ENCODE measurements around the gene TIPARP. TPM values are rescaled to one million over a fixed set of nuclear protein-coding genes. Genes with fewer than 3 reads are reported as not detected.

Gene TIPARP
- total RNA-seq, 4 donors from 2014 or later, result 49.8 to 144 (median 72.6) TPM

DNA sequence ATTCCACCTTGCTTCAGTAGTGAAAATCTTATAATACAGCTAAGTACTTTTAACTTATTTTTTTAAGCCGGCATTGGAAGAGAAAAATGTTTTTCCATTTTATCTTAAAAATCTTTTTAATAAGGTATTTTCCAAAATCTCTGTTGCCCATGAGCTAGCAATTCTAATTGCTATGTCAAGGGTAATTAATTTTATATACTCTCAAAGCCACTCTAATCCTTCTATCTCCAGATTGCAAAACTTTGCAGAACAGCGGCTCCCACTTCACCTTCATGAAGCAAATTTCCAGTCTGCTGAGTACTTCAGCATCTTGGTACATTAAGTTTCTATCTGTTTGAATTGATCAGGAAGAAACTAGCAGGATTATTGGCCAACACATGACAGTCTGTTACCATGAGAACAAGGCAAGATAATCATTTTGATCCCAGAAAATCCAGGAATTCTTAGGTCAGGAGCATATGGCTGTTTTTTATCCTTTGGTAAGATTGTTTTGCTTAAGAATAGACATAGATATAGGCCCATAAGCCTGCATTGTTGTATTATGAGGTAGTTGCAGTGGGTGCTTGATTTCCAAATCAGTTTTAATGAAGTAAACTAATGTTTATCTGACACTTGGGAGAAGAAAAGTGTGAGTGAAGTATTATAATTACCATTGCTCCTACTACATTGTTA, 6.0 kb downstream of the TIPARP start:
- TF ChIP-seq POLR2A (IDR thresholded peaks at IDR 0.05), result no peak
- TF ChIP-seq EP300 (IDR thresholded peaks at IDR 0.05), result no peak
- TF ChIP-seq POLR2AphosphoS5 (IDR thresholded peaks at IDR 0.05), result no peak
- TF ChIP-seq CTCF (IDR thresholded peaks at IDR 0.05), result no peak
- WGBS, 2 donors (ENCODE audit: low coverage in 1 of 2), result 91 to 94% methylated on average over 2 of the region's 2 CpGs
- Histone ChIP-seq H3K9me3 (no peaks in the 10 kb centered on the region), H3K36me3 (peaks cover 0 to 30% of the 10 kb centered on the region in 2 donors), H3K4me3 (peak overlapping the region in 1 of 2 donors; percentile 84), H3K27ac (peak overlapping the region; percentile 2 to 34 (median 26)), H3K4me1 (peaks cover 13 to 92% (median 32%) of the 10 kb centered on the region in 3 donors), H3K27me3 (no peaks in the 10 kb centered on the region)
- no peak for ATAC-seq

DNA sequence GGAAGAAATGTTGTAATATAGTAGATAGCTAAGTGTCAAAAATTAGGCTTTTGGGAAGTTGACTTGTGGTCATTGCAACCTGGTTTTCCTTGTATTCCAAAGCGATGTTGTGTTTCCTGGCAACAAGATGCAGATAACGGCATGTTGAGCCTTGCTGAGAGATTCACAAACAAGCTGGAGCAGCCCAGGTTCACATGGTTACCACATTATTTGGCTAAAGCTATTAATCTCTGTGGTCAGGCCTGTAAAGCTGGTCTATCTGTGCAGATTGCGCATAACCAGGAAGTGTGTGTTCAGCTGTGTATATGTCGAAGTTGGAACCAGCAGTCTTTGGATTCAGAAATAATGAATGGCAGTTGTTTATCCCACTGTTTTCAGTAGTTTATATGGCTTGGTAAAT, 6.6 kb downstream of the TIPARP start:
- peak overlapping the region in 1 of 2 donors; percentile 84 for H3K4me3 ChIP-seq
- ATAC-seq, result peak; percentile 60
- 18 to 29% methylated on average over 4 of the region's 4 CpGs for WGBS, 2 donors (ENCODE audit: low coverage in 1 of 2)

GRCh38 chr3:156682501-156682900, 8.1 kb downstream of the TIPARP start:
- Histone ChIP-seq H3K27me3 (no peaks in the 10 kb centered on the region), H3K9me3 (no peaks in the 10 kb centered on the region), H3K4me1 (peaks cover 22 to 100% (median 43%) of the 10 kb centered on the region in 3 donors), H3K27ac (no peak overlapping the region), H3K36me3 (peaks cover 0 to 30% of the 10 kb centered on the region in 2 donors), H3K4me3 (peak overlapping the region in 1 of 2 donors; percentile 6)
- TF ChIP-seq POLR2A (IDR thresholded peaks at IDR 0.05) (no peak), POLR2AphosphoS5 (IDR thresholded peaks at IDR 0.05) (no peak), EP300 (IDR thresholded peaks at IDR 0.05) (no peak), CTCF (IDR thresholded peaks at IDR 0.05) (no peak)
- 33 to 43% methylated on average over 1 of the region's 1 CpG for WGBS, 2 donors (ENCODE audit: low coverage in 1 of 2)
- ATAC-seq, result no peak

More for the DNA sequence above, 6.6 kb downstream of the TIPARP start:
- TF ChIP-seq CTCF (IDR thresholded peaks at IDR 0.05), result no peak
- no peak for TF ChIP-seq POLR2A (IDR thresholded peaks at IDR 0.05)
- TF ChIP-seq EP300 (IDR thresholded peaks at IDR 0.05), result no peak
- TF ChIP-seq POLR2AphosphoS5 (IDR thresholded peaks at IDR 0.05), result no peak
- peaks cover 19 to 98% (median 35%) of the 10 kb centered on the region in 3 donors for H3K4me1 ChIP-seq
- H3K27ac ChIP-seq, result peak overlapping the region in 3 of 4 donors; percentile 2 to 34 (median 22)
- H3K36me3 ChIP-seq, result peaks cover 0 to 30% of the 10 kb centered on the region in 2 donors
- no peaks in the 10 kb centered on the region for H3K27me3 ChIP-seq
- H3K9me3 ChIP-seq, result no peaks in the 10 kb centered on the region

DNA sequence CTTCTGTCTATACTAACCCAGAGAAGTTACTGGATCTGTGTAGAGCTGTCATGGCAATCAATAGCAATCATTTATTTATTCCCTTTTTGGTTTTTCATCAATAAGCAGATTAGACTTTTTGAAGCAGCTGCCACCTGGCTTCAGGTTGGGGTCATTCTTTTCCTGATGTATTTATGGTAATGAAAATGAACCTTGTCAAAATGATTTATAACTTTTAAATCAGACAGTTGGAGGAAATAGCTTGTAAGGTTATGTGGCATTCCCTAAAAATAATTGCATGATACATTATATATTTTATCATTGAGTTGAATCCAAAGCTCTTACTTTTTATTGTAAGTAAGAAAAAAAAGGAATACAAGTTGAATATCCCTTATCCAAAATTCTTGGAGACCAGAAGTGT, 8.6 kb downstream of the TIPARP start:
- no peak for ATAC-seq
- Histone ChIP-seq H3K36me3 (peaks cover 0 to 25% of the 10 kb centered on the region in 2 donors), H3K9me3 (no peaks in the 10 kb centered on the region), H3K27ac (no peak overlapping the region), H3K4me1 (peaks cover 22 to 100% (median 39%) of the 10 kb centered on the region in 3 donors), H3K4me3 (no peak overlapping the region), H3K27me3 (no peaks in the 10 kb centered on the region)
- TF ChIP-seq POLR2AphosphoS5 (IDR thresholded peaks at IDR 0.05), result no peak
- no peak for TF ChIP-seq CTCF (IDR thresholded peaks at IDR 0.05)
- no peak for TF ChIP-seq POLR2A (IDR thresholded peaks at IDR 0.05)
- no peak for TF ChIP-seq EP300 (IDR thresholded peaks at IDR 0.05)

DNA sequence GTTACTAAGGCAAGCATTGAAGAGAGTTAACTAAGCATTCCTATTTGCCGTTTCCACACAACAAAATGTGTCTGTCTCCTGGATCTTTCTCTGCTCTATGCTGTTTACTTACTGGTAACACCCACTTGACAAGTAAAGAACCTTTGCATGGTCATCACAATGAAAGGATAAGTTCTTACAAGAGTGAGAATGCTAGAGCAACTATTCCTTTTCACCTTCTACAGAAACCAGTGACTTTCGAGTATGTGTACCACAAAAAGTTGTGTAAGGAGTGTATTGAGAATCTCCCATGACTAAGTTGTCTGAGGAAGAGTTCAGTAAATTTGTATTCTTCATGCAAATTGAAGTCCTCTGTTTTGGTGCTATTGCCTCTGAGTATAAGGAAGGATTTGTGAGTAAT, 10.8 kb downstream of the TIPARP start:
- ATAC-seq, result no peak
- TF ChIP-seq POLR2AphosphoS5 (IDR thresholded peaks at IDR 0.05) (no peak), CTCF (IDR thresholded peaks at IDR 0.05) (no peak), EP300 (IDR thresholded peaks at IDR 0.05) (no peak), POLR2A (IDR thresholded peaks at IDR 0.05) (no peak)
- Histone ChIP-seq H3K4me3 (peak overlapping the region in 1 of 2 donors; percentile 17), H3K27ac (no peak overlapping the region), H3K27me3 (no peaks in the 10 kb centered on the region), H3K4me1 (peaks cover 28 to 100% (median 44%) of the 10 kb centered on the region in 3 donors), H3K9me3 (no peaks in the 10 kb centered on the region), H3K36me3 (peaks cover 0 to 6% of the 10 kb centered on the region in 2 donors)
- WGBS, 2 donors (ENCODE audit: low coverage in 1 of 2), result 70 to 77% methylated on average over 2 of the region's 2 CpGs

Data from gastroesophageal sphincter (tissue), 4 donors.